ENCODE data around the gene CSDE1.

GRCh38 chr1:114725230-114725629, 32.6 kb downstream of the CSDE1 start:
- TF ChIP-seq EZH2 (IDR thresholded peaks at IDR 0.05; ENCODE audit: borderline replicate concordance, low read length) = no peak
- no peak for TF ChIP-seq CTCF (conservative IDR thresholded peaks at IDR 0.05 in 1 of 2, IDR thresholded peaks at IDR 0.05 in 1 of 2; ENCODE audit: extremely low read depth in 1 of 2, insufficient read depth in 1 of 2, low read depth in 1 of 2, low read length in 2 of 2)
